Gastrocnemius medialis (tissue), 4 donors: Measurements from ENCODE around the gene KCMF1.

Experiments used
- CTCF ChIP-seq, 5 experiments: fragments of 450-650 bp in 3 of 5; fragments of 200-600 bp in 2 of 5; sonication (generic) in 2 of 5; IDR thresholded peaks in 4 of 5; conservative IDR thresholded peaks in 1 of 5; 1 replicate in 4 of 5; 2 replicates in 1 of 5; pipeline ENCODE4 v1.5.1; 2016 to 2019; ENCODE audit warnings: antibody characterized with exemption in 5 of 5, mild to moderate bottlenecking in 3 of 5, moderate library complexity in 3 of 5
- POLR2A ChIP-seq, 2 donors: fragments of 450-650 bp; IDR thresholded peaks; one replicate each; pipeline ENCODE4 v1.6.1; 2017; ENCODE audit warnings: antibody characterized with exemption in 2 of 2, mild to moderate bottlenecking in 2 of 2, moderate library complexity in 2 of 2

GRCh38 chr2:85022232-85022631 is 51.3 kb downstream of the KCMF1 start:
- TF ChIP-seq CTCF (IDR thresholded peaks at IDR 0.05 in 4 of 5, conservative IDR thresholded peaks at IDR 0.05 in 1 of 5) = no peak
- no peak for TF ChIP-seq POLR2A (IDR thresholded peaks at IDR 0.05)
